Panc1 (cell line): ENCODE data around the gene EIPR1. TPM values are rescaled to one million over a fixed set of nuclear protein-coding genes. Genes with fewer than 3 reads are reported as not detected.

Experiments
- ATAC-seq: fragments of 200-7000 bp; cut with Tn5 transposase; 2 replicates; pipeline ENCODE4 v1.9.1; 2020; ENCODE audit warnings: mild to moderate bottlenecking, moderate library complexity
- BruUV-seq: library from RNA; stranded (reverse); fragments of 400-500 nt; replicated peaks from 2 replicates; lab custom pipeline; 2021; lab: Mats Ljungman, UMichigan
- CTCF ChIA-PET: fragments of 300-600 bp; sonication (Branson Sonifier 250); formaldehyde crosslinking; loops from one replicate; lab custom pipeline; 2022; ENCODE audit warnings: antibody characterized with exemption; lab: Charles Lee
- POLR2A ChIA-PET: fragments of 300-600 bp; sonication (Branson Sonifier 250); formaldehyde crosslinking; loops from one replicate; lab custom pipeline; 2022; ENCODE audit warnings: antibody characterized with exemption; lab: Charles Lee
- DNase-seq: peaks from one replicate; pipeline ENCODE4 v3.0.0-alpha.2; 2010; ENCODE audit warnings: low read depth, low spot score
- H3K27ac ChIP-seq: 2 replicates; pipeline ENCODE4 v1.5.1; 2011; ENCODE audit warnings: mild to moderate bottlenecking, low read length, inconsistent platforms
- H3K27me3 ChIP-seq: fragments of 200-500 bp; sonication (Bioruptor generic); 2 replicates; pipeline ENCODE4 v1.6.0; 2014; ENCODE audit warnings: low read length, inconsistent platforms; ENCODE audit not compliant: control insufficient read depth, insufficient read depth
- H3K36me3 ChIP-seq: fragments of 200-500 bp; sonication (Bioruptor generic); 2 replicates; pipeline ENCODE4 v1.5.1; 2014; ENCODE audit warnings: inconsistent platforms, mild to moderate bottlenecking, low read length, moderate library complexity; ENCODE audit not compliant: control insufficient read depth, insufficient read depth
- H3K4me1 ChIP-seq: 2 replicates; pipeline ENCODE4 v1.5.1; 2011; ENCODE audit warnings: inconsistent platforms, mild to moderate bottlenecking, low read length, moderate library complexity; ENCODE audit not compliant: control insufficient read depth, insufficient read depth
- H3K4me3 ChIP-seq, 2 experiments: 2 replicates each; pipeline ENCODE4 v1.5.1; 2011 to 2012; ENCODE audit warnings: low read depth in 2 of 2, low read length in 2 of 2, mild to moderate bottlenecking in 2 of 2, inconsistent platforms in 1 of 2, moderate library complexity in 1 of 2
- H3K9me3 ChIP-seq: fragments of 200-500 bp; sonication (Bioruptor generic); 2 replicates; pipeline ENCODE4 v1.5.1; 2014; ENCODE audit warnings: low read depth, mild to moderate bottlenecking, inconsistent platforms, low read length, moderate library complexity; ENCODE audit not compliant: control insufficient read depth, insufficient read depth
- CTCF ChIP-seq: fragments of 450-650 bp; IDR thresholded peaks from 2 replicates; pipeline ENCODE4 v1.5.1; 2017; ENCODE audit warnings: mild to moderate bottlenecking
- POLR2AphosphoS5 ChIP-seq: IDR thresholded peaks from 2 replicates; pipeline ENCODE4 v1.6.1; 2012; ENCODE audit warnings: mild to moderate bottlenecking, low read depth, low read length, moderate library complexity
- REST ChIP-seq, 2 experiments: IDR thresholded peaks; 2 replicates each; pipeline ENCODE4 v1.6.1; 2011 to 2012; ENCODE audit warnings: low read depth in 2 of 2, control low read depth in 1 of 2, low read length in 1 of 2, mild to moderate bottlenecking in 1 of 2, moderate library complexity in 1 of 2; ENCODE audit not compliant: insufficient read depth in 1 of 2
- SIN3A ChIP-seq: IDR thresholded peaks from 2 replicates; pipeline ENCODE4 v1.6.1; 2012; ENCODE audit warnings: low read depth, mild to moderate bottlenecking, low read length, moderate library complexity, borderline replicate concordance; ENCODE audit not compliant: insufficient read depth
- TCF7L2 ChIP-seq: IDR thresholded peaks from 2 replicates; pipeline ENCODE4 v1.6.1; 2011; ENCODE audit warnings: mild to moderate bottlenecking, low read depth, low read length, inconsistent platforms
- in situ Hi-C: cut with HindIII; loops from 2 replicates; pipeline ENCODE4 v1.10.0; 2016; ENCODE audit warnings: low sequenced_read_pairs, low pct_unique_long_range_greater_than_20kb
- intact Hi-C: fragments of 100-400 bp; cut with micrococcal nuclease; formaldehyde crosslinking; loops from one replicate; pipeline ENCODE4 v1.10.0; 2022; ENCODE audit not compliant: unreplicated experiment
- total RNA-seq: library from RNA; stranded (reverse); gene quantifications from one replicate; pipeline ENCODE4 v1.2.1, GENCODE V29; 2021; ENCODE audit not compliant: unreplicated experiment

EIPR1 gene
- total RNA-seq, 1 experiment from 2014 or later, result 26.7 TPM

- H3K36me3 ChIP-seq, result peaks cover 18% of the 10 kb centered on the region
These were observed 49.0 kb upstream of the EIPR1 start for GRCh38 chr2:3426615-3427014.

GRCh38 chr2:3424171-3424795, 46.7 kb upstream of the EIPR1 start:
- Histone ChIP-seq H3K9me3 (no peaks in the 10 kb centered on the region), H3K36me3 (peaks cover 16% of the 10 kb centered on the region), H3K4me3 (no peak overlapping the region), H3K4me1 (no peaks in the 10 kb centered on the region), H3K27me3 (no peaks in the 10 kb centered on the region), H3K27ac (no peak overlapping the region)
- no TSS peak for BruUV-seq
- TF ChIP-seq SIN3A (no peak), POLR2AphosphoS5 (no peak), REST (IDR thresholded peaks at IDR 0.05; ENCODE audit: insufficient read depth in 1 of 2, low read depth in 2 of 2, low read length in 1 of 2) (no peak), TCF7L2 (no peak), CTCF (no peak; the same call in none of the 2 replicates)
- POLR2A ChIA-PET, result interaction anchor here (0.6 kb wide), 1 partner anchor 1490 kb away, joined by 6 read pairs; no protein-coding TSS in a partner anchor
- CTCF ChIA-PET, result interaction anchor here (0.6 to 0.8 kb wide), 2 partner anchors 25 to 1463 kb away, joined by 3 to 4 read pairs; no protein-coding TSS in a partner anchor
- intact Hi-C loops, result no loop called here
- ATAC-seq (peak; percentile 14; the same call in 1 of the 2 replicates), DNase-seq (no peak)
- in situ Hi-C loops, result no loop called here

More at GRCh38 chr2:3426615-3427014, 49.0 kb upstream of the EIPR1 start:
- no peaks in the 10 kb centered on the region for H3K9me3 ChIP-seq
- no TSS peak for BruUV-seq
- H3K4me3 ChIP-seq, result no peak overlapping the region
- TF ChIP-seq POLR2AphosphoS5 (no peak), SIN3A (no peak), REST (IDR thresholded peaks at IDR 0.05; ENCODE audit: insufficient read depth in 1 of 2, low read depth in 2 of 2, low read length in 1 of 2) (no peak), CTCF (no peak), TCF7L2 (no peak)
- in situ Hi-C loops, result no loop called here
- ChIA-PET POLR2A (no interaction called here), CTCF (no interaction called here)
- intact Hi-C loops, result no loop called here
- no peak for DNase-seq
- H3K27me3 ChIP-seq, result no peaks in the 10 kb centered on the region
- no peak for ATAC-seq
- no peak overlapping the region for H3K27ac ChIP-seq
- H3K4me1 ChIP-seq, result no peaks in the 10 kb centered on the region
